ENCODE measurements around the gene SLC9A2.

SLC9A2 gene

GRCh38 chr2:102618452-102619413 is 620 bp upstream of the SLC9A2 start:
- DNase-seq = no peak

GRCh38 chr2:102620332-102620731 is 979 bp downstream of the SLC9A2 start:
- no peak for DNase-seq

GRCh38 chr2:102621630-102622029 is 2.3 kb downstream of the SLC9A2 start:
- no peak for DNase-seq

DNA sequence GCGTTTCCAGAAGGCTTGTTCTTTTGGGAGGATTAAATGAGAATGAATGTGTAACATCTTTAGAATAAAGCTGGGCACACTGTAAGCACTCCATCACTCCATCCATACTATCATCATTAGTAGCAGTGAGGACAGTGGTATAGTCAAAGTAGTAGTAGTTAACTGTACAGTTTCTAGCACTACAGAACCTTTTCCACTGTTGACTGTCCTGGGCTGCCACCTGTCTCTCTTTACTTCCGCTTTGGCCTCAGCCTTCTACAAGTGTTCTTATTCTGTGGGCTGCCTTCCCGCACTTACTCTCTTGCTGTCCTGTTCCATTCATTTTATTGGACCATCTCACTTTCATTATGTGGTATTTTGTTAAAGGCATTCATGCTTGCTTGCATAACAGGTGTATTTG is 3.3 kb downstream of the SLC9A2 start:
- DNase-seq = no peak

GRCh38 chr2:102630458-102630857 is 11.1 kb downstream of the SLC9A2 start:
- DNase-seq = no peak

- no peak for DNase-seq
These were observed 13.2 kb downstream of the SLC9A2 start for GRCh38 chr2:102632380-102633175.

- DNase-seq = no peak
These were observed 15.5 kb downstream of the SLC9A2 start for GRCh38 chr2:102634831-102635241.

- no peak for DNase-seq
These were observed 16.0 kb downstream of the SLC9A2 start for GRCh38 chr2:102635317-102635716.

DNA sequence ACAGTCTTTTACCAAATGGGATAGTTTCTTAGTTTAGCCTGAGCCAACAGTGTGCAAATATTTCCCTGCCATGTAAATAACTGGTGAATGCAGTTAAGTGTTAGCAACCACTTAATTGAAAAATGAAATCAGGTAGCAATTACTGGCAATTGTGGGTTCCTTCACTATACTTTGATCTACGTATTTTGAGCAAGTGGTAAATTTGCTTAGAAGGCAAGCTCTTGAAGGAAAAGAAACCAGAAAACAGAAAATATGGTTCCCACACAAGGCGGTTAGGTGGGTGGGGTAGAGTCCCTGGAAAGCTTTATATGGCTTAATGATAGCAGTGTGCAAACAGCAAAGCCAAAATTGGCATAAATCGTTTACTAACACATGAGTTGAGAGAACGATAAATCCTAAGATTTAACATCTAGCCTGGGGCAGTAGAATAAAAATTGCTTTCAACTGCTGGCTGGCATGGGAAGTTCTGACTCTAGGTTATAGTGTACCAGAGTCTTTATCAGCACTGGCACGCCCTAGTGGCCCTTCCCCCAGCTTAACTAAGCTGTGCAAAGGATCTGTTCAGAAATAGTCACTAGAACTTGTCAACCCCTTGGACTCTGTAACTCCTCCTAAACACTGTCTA is 17.0 kb downstream of the SLC9A2 start:
- DNase-seq = no peak

DNA sequence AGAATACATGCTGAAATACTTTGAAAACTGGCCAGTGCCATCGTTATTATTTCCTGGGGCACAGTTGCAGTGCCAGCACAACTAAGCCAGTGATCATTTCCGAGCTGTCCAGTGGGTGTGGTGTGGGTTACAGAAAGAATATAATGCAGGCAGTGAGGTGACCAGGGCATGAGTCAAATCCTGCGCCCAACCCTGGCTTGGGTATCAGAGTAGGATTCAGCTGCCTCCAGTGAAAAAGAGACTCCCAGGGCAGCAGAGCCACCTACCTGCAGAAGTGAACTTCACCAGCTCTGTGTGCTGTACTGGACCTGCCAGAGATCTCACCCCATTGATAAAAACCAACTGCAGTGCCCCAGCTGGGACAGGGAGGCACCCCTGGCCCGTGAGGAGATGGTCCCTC is 18.0 kb downstream of the SLC9A2 start:
- no peak for DNase-seq

DNA sequence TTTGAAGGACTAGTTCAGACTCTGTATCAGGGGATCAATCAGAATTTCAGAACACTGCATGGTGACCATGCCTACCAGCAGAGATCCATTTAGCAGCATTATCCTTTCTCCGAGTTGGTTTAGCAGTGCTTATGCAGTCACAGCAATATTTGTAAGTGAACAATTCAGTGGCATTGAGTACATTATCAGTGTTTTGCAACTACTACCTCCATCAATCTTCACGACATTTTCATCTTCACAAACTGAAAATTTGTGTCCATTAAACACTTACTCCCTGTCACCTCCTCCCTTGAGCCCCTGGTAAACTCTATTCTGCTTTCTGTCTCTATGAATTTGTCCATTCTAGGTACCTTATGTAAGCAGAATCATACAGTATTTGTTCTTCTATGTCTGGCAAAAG is 20.1 kb downstream of the SLC9A2 start:
- no peak for DNase-seq

DNA sequence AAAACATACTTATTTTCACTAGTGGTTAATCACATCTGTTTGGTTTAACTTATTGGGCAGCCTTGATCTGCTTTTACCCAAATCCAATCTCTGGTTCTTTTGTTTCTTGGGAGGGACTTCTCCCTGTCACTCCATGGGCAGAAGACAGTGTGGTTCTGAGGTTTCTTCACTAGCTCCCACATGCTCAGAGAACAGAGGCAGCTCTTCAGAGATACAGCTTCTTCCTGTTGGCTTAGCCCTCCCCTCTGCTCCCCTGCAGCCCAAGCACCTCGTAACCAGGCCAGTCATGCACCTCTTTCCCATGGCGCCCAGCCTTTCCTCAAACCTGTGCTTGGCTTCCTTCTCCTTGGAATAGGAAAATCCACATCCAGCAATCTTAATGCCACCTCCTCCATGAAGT is 32.8 kb downstream of the SLC9A2 start:
- DNase-seq = no peak

GRCh38 chr2:102657770-102658169 is 38.4 kb downstream of the SLC9A2 start:
- DNase-seq = no peak

DNA sequence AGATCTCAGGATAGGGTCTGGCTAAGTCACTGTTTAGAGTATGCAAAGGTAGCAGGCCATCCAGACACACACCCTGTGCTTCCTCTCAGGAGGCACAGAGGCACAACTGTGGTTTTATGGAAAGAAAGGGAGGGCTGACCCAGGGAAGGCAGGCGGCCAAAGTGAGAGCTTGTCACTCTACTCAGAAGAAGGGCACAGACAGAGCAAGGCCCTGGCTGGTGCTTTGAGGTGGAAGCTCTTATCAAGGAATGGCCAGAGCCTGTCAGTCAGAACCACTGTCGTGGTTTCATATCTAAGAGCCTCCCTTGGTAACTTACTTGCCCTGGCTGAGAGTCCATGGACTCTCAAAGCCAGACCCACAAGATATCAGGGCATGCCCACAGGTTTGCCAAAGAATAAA is 40.7 kb downstream of the SLC9A2 start:
- DNase-seq = no peak

GRCh38 chr2:102660574-102660973 is 41.2 kb downstream of the SLC9A2 start:
- no peak for DNase-seq

- no peak for DNase-seq
These were observed 42.5 kb downstream of the SLC9A2 start for GRCh38 chr2:102661846-102662245.

- no peak for DNase-seq
These were observed 43.5 kb downstream of the SLC9A2 start for GRCh38 chr2:102662833-102663232.

GRCh38 chr2:102663381-102663780 is 44.0 kb downstream of the SLC9A2 start:
- no peak for DNase-seq

GRCh38 chr2:102664471-102664909 is 45.1 kb downstream of the SLC9A2 start:
- DNase-seq = no peak

- no peak for DNase-seq
These were observed 47.7 kb downstream of the SLC9A2 start for GRCh38 chr2:102667072-102667471.

- DNase-seq = no peak
These were observed 48.8 kb downstream of the SLC9A2 start for GRCh38 chr2:102668171-102668570.

DNA sequence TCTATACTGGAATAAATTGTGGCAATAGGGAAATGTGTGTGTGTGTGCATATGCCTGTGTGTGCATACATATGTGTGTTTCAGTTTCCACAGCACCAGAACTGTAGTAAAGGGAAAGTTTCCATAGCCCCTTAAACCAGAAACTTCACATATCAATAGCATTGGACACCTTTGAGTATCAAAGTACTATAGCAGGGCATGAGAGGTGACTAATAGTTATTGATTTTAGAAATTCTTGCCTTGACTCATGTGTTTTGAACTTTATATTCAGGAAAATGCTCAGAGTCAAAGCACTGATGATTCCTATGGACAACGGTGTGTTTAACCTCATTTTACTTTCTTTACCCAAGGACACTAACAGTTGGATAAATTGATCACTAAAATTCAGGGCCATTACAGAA is 50.0 kb downstream of the SLC9A2 start:
- DNase-seq = no peak

DNA sequence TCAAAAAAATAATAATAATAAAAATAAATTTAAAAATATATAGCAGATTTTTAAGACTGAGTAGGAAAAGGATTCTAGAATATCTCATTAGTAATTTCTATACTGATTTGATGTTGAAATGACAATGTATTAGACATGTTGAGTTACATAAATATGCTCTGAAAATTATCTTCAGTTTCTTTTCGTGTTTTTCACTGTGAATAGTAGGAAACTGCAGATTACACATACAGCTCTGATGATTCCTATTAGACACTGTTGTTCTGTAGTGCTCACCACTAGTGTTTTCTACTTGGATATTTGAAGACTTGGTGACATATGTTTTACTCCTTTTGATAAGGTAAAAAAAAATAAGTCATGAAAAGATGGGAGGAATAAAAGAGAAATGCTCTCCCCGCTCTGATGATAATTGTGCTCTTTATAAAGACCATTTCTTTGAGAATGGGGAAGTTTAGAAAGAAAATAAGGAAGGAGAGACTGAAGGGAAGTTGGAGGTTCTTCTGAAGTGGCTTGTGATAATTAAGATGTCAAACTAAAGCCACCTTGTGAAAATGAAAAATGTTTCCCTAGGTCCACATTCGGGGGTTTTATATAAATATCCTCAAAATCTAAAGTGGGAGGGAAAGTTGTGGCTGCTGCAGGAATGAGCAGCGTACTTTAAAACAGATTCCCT is 52.9 kb downstream of the SLC9A2 start:
- DNase-seq = no peak

Data from NCI-H774 (cell line).